22Rv1 (cell line): ENCODE data around the gene TSPAN10.

ENCODE experiments used
- H3K27ac ChIP-seq: fragments of 450-650 bp; 2 replicates; pipeline ENCODE4 v1.5.1; 2017
- ZFX ChIP-seq: fragments of 450-650 bp; IDR thresholded peaks from 2 replicates; pipeline ENCODE4 v1.6.1; 2017; ENCODE audit warnings: antibody characterized with exemption, borderline replicate concordance
- TF ChIP-seq, protein P1 (sequence below): fragments of 450-650 bp; IDR thresholded peaks from 2 replicates; pipeline ENCODE4 v1.5.1; 2017; ENCODE audit warnings: mild to moderate bottlenecking

Gene TSPAN10

DNA sequence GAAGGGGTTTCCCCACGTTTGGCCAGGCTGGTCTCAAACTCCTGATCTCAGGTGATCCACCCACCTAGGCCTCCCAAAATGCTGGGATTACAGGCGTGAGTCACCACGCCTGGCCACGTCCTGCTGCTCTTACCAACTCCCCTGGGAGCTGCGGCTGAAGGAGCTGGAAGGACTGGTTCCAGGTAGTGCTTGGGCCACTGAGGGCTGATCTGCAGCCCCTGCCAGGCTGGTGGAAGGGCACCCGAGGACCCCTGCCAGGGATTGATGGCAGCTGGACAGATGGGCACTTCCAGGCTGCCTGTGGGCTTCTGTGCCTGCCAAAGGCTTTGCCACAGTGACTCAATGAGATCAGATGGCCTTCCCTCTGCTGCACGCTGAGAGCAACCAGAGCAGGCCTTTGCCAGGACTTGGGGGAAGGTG lies 27.1 kb downstream of the TSPAN10 start:
- TF ChIP-seq, protein P1, sequence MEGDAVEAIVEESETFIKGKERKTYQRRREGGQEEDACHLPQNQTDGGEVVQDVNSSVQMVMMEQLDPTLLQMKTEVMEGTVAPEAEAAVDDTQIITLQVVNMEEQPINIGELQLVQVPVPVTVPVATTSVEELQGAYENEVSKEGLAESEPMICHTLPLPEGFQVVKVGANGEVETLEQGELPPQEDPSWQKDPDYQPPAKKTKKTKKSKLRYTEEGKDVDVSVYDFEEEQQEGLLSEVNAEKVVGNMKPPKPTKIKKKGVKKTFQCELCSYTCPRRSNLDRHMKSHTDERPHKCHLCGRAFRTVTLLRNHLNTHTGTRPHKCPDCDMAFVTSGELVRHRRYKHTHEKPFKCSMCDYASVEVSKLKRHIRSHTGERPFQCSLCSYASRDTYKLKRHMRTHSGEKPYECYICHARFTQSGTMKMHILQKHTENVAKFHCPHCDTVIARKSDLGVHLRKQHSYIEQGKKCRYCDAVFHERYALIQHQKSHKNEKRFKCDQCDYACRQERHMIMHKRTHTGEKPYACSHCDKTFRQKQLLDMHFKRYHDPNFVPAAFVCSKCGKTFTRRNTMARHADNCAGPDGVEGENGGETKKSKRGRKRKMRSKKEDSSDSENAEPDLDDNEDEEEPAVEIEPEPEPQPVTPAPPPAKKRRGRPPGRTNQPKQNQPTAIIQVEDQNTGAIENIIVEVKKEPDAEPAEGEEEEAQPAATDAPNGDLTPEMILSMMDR: no peak
- TF ChIP-seq ZFX: no peak
- H3K27ac ChIP-seq: peak overlapping the region; percentile 34

DNA sequence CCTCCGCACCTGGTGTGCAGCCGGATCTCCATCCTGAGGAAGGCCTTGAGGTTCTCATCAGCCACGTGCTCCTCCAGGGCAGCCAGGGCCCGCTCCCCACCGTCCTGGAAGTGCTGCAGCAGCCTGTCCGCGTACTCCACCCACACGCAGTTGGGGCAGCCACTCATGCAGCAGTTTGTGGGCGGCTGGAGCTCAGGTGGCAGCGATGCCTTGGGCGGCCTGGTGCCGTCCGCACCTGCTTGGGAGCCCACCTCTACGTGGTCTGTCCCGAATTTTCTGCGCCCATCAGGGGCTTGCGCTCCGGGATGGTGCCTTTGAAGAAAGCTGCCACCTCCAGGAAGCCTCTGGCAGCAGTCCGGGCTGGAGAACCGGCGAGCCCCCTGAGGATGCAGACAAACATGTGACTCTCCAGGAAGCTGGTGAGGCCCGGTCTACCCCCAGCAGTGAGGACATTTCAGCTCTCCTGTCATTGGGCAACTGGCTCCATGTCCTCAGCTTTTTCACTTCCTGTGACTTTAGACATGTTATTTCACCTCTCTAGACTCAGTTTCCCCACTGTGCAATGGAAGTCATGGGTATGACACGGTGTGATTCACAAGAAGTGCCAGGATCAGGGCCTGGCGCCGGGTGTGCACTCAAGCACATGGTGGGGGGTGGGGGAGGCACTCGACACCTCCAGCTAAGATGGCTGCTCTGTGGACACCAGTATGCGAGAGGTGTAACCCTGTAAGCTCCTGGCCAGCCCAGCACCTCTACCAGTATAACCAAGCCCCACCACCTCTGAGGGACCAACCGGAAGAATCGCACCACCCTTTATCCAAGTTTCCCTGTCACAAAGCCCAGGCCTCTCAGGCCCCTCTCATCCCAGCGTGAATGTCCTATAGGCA lies 28.5 kb downstream of the TSPAN10 start:
- no peak for TF ChIP-seq ZFX
- TF ChIP-seq, protein P1: no peak
- peak overlapping the region; percentile 84 for H3K27ac ChIP-seq

DNA sequence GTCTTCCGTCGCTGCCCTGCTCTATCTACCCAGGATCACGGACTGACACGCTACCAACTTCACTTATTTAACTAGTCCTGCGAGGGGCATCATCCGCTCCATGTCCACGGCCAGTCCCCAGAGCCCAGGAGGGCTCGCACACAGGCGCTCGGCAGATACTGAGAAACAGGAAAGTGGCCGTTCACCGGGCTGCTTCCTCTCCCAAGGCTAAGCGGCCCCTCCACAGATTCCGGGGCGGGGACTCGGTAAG lies 29.0 kb downstream of the TSPAN10 start:
- H3K27ac ChIP-seq: peak overlapping the region; percentile 84
- no peak for TF ChIP-seq ZFX
- TF ChIP-seq, protein P1: no peak

DNA sequence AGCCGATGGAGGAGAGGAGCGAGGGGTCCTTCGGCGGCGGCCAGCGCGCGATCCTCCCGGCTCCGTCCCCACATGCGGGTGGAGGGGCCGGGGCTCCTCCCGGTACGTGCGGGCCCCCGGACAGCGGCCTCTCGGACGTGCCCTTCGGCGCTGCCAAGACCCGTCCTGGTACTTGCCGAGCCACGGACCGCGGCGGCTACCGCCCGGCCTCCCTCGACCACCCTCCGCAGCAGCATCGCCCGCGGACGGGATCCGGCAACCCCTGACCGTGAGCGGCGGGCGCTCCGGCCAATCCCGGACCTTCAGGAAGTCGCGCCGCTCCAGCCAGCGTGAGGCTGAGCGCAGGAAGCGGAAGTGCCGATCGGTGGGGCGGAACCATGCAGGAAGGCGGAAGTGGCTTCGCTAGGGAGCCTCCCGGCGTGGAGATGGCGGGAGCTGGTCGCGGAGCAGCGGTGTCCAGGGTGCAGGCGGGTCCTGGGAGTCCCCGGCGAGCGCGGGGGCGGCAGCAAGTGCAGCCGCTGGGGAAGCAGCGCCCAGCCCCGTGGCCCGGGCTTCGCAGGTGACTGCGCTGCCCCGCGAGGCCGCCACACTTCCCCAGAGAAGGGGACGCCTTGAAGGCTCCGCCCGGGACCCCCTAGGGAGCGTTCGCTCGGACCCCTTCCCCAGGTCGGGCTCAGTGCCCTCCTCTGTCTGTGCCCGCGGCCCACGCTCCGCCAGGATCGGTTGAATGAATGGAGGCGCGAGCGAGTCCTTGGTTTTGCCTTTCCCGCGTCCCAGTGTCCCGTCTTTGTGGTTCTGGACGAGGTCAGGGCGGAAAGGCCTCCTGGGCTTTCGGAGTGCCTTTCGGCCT lies 29.6 kb downstream of the TSPAN10 start, which contains the start of the genes CCDC137 and OXLD1:
CCDC137 (plus strand) TSS at position 396 of the 850 bp plus-strand sequence; CDS start at position 426, 30 bp downstream.
OXLD1 (minus strand) TSS at position 264 of the 850 bp plus-strand sequence; CDS start at position 236, 28 bp downstream.
- TF ChIP-seq ZFX: no peak
- TF ChIP-seq, protein P1: no peak
- peak within 1 kb of the TSS; percentile 84 for H3K27ac ChIP-seq

DNA sequence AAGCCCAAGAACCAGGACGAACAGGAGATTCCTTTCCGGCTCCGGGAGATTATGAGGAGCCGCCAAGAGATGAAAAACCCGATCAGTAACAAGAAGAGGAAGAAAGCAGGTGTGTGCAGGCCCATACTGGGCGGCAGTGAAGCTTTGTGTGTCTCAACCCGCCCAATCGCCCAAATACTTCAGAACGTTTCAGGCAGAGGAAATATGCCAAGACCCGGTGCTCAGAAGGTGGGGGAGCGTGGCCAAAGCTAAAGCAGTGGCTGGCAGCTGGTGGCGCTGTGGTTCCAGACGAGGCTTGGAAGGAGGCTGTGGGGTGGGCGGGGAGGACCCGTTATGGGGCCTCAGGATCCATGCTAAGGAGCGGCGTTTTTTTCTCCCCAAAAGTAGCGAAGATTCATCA lies 30.8 kb downstream of the TSPAN10 start:
- TF ChIP-seq ZFX: no peak
- TF ChIP-seq, protein P1: 0 out of 2 replicates have a peak, but pooled peaks have one; percentile 9
- H3K27ac ChIP-seq: peak overlapping the region; percentile 84

DNA sequence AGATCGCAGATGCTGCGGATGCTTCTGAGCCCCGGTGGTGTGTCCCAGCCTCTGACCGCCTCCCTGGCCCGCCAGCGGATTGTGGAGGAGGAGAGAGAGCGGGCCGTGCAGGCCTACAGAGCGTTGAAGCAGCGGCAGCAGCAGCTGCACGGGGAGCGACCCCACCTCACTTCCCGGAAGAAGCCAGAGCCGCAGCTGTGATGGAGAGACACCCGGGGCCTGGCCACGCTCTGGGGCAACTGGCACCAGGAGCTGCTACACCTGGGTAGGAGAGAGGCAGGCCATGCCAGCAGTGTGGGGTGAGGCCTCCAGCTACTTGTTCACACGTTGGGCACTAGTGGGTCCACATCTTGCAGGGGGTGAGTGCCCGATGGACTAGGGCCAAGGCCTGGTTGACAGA lies 35.5 kb downstream of the TSPAN10 start:
- no peak for TF ChIP-seq ZFX
- TF ChIP-seq, protein P1: no peak
- H3K27ac ChIP-seq: no peak overlapping the region
